Right ventricle myocardium inferior (tissue), 1 donor: Measurements from ENCODE around the gene ITPR2. TPM values are rescaled to one million over a fixed set of nuclear protein-coding genes. Genes with fewer than 3 reads are reported as not detected.

Experiments used
- ATAC-seq: fragments of 200-7000 bp; cut with Tn5 transposase; one replicate; pipeline ENCODE4 v1.9.1; 2020; ENCODE audit warnings: mild to moderate bottlenecking, moderate library complexity
- DNase-seq: peaks from one replicate; pipeline ENCODE4 v3.0.0; 2021; ENCODE audit errors: missing footprints
- intact Hi-C: fragments of 100-400 bp; cut with DNase I; formaldehyde crosslinking; loops from one replicate; pipeline ENCODE4 v1.11.0; 2022
- total RNA-seq: library from RNA; stranded (reverse); fragmentation: NEBNext Ultra II Directional; extraction: Animal tissue kit (Norgen Biotek cat#: 25700); gene quantifications from one replicate; pipeline ENCODE4 v1.2.1, GENCODE V29; 2021
- donor health status: DM: no; HTN: yes; CAD: no; lungs with severe emphysema.

Gene ITPR2
- total RNA-seq, 1 donor from 2014 or later = 14.3 TPM

DNA sequence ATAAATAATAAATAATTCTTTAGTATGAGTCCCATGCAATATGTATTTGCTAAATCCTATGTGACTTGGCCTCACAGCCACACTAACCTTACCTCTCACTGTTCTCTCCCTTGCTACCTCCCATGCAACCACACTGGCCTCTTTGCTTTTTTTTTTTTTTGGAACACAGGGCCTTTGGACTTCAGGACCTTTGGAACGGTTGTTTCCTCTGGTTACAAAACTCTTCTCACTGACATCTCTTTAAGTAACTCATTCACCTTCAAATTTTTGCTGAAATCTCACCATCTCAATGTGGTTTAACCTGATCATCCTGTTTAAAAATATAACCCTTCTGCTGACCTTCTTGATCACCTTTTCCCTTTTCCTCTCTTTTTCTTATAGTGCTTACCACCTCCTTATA is 443.7 kb downstream of the ITPR2 start:
- intact Hi-C loops = no loop called here
- DNase-seq (no peak), ATAC-seq (no peak)

DNA sequence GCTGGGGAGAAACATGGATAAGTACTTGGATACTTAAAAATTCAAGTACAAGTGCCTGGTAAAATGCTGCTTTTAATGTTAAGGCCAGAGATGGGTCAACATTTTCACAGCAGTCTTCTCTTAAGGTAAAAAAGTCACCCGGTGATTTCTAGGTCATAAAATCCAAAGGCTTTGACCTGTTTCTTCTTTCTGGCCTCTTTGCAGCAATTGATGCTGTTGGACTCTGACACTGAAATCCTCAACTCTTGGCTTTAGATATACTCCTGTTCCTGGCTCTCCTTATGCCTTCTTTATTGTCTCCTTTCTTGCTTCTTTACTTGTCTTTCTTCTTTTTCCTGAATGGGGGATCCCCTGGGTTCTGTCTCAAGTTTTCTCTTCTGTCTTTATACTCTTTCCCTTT is 448.5 kb downstream of the ITPR2 start:
- intact Hi-C loops = no loop called here
- DNase-seq (no peak), ATAC-seq (no peak)

DNA sequence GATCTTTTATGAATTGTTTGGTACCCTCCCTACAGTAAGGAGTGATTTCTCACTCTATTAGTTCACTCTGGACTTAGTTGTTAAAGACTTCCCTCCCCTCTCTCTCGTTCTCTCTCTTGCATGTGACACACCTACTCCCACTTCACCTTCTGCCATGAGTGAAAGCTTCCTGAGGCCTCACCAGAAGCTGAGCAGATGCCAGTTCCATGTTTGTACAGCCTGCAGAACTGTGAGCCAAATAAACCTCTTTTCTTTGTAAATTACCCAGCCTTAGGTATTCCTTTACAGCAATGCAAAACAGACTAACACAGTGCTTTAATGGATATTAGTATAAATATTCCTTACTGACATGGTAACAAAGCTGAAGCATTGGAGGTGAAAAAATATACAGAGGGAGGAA is 450.0 kb downstream of the ITPR2 start:
- intact Hi-C loops = no loop called here
- ATAC-seq (no peak), DNase-seq (no peak)

DNA sequence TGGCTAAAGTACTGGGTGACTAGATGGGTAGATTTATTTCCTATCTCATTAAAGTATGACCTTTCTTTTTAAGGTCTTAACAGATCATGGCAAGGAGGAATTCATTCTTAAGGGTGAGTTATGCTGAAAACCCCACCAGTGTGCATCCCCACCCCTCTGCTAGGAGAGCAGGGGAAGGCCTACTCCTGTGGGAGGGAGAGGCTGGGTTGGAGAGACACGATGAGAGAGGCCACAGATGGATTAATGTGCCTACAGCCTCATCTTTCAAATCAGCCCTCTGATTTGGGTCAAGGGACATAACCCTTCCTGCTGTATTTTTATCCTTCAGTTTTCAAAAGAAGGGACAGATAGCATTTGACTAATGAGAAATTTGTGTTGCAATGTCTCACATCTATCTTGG is 452.1 kb downstream of the ITPR2 start:
- intact Hi-C loops = no loop called here
- no peak for ATAC-seq
- DNase-seq = no peak

DNA sequence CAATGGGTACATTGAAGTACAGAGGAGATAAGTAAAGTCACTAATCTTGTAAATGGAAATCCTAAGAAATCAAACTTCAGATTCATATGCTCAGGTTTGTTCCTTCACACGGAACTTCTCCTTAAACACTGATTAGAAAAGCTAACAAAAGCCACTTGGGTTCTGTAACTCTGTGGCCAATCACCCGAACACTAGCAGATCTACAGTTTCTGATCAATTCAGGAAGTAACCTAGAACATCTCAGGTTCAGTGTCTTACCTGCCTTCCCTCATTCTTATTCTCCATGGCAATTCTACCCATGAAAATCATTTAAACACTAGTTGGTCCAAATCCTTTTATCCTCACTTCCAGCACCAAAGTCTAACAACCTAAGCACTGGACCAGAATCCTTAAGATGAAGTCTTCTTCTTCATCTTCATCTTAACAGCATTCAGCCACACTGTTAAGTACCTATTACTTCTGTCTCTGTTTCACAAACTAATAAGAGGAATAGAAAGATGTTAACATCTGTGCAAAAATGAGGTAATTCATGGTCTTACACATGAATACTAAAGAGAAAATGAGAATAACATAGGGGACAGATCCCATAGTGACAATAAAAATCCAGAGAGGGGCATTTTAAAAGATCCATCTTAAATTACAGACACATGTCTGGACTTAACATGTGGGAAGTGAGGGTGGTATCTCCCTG is 453.1 kb downstream of the ITPR2 start:
- DNase-seq (no peak), ATAC-seq (no peak)
- intact Hi-C loops = no loop called here

DNA sequence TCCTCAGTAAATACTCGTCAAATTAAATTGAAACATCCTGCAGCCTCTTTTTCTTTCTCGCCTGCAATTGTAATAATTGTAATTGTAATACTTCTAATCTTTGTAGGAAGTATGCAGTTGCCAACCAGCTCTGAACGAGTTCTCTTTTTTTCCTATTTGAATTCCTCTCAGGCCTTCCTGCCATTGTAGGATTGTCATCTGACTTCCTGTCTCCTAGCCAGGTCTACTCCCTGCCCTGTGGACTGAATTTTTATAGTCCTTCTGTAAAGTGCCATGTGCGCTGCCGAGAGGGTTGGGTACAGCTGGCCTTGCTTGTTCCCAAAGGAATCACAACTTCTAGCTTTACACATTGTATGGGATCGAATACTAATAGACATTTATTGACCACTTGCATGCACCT is 454.3 kb downstream of the ITPR2 start:
- DNase-seq (no peak), ATAC-seq (peak; percentile 39)
- intact Hi-C loops = no loop called here

DNA sequence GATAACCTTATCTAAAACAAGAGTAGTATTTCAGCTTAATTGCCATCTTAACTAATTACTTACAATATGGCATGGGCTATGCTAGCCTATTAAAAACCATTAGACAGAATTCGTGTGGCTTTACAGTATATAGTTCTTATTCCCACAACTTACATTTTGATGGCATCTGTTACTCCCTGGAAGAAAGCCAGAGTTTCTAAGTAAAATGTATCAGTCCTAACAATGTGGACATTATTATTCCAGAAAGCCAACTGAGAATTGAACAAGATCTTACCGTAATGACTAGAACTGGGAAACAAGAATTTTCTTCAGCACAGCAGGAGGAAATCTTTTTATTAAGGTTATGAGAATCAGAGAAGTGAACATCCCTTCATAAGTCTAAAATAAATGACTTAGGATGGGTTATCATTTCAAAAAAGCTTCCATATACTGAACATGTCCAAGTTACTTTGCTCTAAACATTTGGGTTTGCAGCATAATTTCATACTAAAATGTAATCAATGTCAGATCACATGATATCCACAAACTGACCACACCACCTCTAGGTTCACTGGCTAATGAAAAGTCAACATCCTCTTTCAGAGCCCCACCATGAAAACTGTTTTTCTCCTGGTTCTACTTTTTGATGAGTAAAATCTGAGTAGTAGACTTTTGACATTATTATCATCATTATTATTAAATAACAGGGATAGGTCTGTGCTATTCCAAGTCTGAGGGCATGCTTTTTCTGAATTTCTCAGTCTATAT is 457.9 kb downstream of the ITPR2 start:
- intact Hi-C loops = no loop called here
- DNase-seq (no peak), ATAC-seq (no peak)

DNA sequence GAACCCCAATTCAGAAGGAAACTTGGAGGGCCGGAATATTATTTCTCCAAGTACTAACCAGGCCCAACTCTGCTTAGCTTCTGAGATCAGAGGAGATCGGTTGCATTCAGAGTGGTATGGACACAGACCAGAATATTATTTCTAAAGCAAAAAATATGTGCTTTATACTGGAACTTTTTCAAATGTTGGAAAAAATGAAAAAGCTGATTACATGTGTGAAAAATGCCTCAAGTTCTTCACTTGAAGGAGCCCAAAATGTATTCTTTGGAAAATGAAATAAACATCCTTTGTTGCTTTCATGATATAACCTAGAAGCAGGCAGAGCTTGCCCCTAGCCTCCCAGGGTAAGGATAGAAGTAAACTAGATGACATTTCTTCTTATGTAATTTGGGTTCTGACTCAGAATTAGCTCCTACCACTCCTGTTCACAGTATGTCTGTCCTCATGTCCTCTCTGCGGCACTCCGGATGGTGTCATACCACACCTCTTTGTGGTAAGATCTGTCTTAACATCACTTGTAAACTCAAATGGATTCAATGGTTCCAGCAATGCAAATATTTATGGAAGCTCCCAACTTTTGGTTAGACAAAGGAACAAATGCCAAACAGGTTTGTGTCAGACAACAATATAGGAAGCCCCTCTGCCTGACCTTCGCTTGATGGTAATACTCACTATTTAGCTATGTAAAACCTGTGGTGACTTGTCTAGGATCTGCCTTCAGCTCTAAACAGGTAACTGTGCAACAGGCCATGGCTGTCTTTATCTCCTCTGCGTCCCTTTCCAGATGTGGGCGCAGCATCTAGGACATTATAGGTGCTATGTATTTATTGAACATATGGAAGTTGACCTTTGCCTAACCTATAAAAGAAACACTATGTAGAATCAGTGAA is 459.1 kb downstream of the ITPR2 start:
- intact Hi-C loops = no loop called here
- ATAC-seq (no peak), DNase-seq (no peak)

DNA sequence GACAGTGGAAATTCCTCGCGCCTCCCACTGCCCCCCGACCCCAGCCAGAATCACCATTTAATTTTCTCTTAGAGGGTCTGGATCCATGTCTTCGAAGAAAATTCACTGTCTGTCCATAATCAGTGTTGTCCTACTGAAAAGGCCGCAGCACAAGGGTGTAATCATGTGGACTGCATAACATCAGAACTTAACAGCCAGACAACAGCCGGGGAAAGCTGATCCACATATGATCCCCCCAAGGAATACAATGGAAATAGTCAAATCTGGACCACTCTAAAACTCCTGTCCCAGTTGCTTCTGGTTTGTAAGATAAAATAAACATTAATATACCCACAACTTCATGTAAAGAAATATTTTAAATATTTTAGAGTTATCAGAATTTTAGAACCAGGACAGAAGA is 460.1 kb downstream of the ITPR2 start:
- intact Hi-C loops = no loop called here
- no peak for ATAC-seq

DNA sequence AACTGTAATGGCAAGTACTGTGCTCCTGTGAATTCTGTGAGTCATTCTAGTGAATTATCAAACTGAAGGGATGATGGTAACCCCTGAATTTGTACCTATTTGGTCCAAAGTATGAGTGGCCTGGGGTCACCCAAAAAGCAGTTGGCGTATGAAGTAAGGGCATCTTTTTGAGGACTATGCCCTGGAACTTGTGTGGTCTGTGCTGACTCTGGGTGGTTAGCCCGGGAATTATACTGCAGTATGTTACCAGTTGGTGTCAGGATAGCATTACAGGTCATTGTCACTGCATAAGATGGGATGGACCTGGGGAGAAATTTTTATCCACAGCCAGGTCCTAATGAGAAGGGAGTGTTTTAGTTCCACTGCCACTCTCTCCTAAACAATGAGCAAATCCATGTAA is 462.9 kb downstream of the ITPR2 start:
- intact Hi-C loops = no loop called here
- ATAC-seq (no peak), DNase-seq (no peak)

More for the DNA sequence above, 460.1 kb downstream of the ITPR2 start:
- DNase-seq = no peak

DNA sequence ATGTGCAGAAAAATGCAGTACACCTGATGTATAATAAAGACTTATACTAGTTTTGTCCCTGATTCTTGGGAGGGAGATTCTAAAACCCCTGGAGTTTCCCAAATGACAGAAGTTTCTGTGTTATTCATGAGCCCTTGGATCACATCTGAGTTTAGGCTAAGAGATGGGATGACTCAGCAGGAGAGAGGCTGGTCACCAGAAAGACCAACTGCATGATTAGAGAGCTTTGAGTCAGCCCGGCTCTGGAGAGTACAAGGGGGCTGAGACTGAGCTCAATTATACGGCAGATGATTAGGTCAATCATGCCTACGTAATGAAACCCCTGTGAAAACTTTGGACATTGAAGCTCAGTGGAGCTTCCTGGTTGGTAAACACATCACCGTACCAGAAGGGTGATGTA is 463.4 kb downstream of the ITPR2 start:
- intact Hi-C loops = no loop called here
- ATAC-seq (no peak), DNase-seq (no peak)

DNA sequence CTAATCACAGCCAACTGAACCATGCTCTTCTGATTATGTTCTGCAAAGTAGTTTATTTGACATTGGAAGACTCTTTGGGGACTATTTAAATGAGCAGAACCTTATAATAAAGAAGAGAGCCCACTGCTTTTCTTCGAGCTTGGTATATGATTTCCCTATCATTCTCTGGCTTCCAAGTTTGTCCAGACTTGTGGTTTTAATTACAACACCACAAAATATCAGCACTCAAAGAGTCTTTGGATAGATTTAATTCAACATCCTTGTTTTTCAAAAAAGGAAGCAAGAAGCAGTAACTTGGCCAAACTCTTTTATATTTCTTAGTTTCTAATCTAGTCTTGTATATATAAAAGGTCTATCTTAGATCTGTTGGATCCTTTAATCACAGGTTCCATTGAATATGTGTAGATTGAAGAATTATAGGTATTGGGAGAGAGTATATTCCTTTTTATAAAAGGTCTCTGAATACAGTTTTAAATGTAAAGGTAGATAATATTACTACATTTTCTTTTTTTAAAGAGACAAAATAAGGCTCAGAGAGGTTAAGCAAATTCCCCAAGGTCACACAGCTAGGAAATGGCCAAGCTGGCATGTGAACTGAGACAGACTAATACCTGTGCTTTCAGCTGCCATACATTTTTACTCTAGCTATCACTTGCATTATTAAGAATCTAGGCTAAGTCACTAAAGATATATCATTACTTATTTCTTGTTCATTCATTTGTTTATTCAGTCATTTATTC is 464.8 kb downstream of the ITPR2 start:
- intact Hi-C loops = no loop called here
- no peak for DNase-seq

DNA sequence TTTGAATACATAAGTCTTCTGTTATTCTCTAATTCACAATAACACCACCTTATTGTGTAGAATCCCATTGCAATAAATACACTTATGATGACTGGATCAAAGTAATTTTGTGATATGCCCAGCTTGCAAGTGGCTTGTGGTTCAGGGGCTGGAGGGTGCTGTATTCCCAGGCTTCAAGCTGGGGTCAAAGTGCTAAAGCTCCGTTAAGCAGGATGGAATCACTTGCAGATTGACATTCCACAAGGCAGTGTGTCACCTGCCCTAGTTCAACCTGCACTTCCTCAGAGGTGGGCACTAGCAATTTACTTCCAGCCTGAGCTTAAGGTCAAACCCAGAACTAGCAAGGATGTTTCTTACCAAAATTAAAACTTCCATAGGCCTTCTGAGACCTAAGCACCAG is 471.0 kb downstream of the ITPR2 start:
- intact Hi-C loops = no loop called here
- ATAC-seq (no peak), DNase-seq (no peak)

More for the DNA sequence above, 464.8 kb downstream of the ITPR2 start:
- no peak for ATAC-seq

DNA sequence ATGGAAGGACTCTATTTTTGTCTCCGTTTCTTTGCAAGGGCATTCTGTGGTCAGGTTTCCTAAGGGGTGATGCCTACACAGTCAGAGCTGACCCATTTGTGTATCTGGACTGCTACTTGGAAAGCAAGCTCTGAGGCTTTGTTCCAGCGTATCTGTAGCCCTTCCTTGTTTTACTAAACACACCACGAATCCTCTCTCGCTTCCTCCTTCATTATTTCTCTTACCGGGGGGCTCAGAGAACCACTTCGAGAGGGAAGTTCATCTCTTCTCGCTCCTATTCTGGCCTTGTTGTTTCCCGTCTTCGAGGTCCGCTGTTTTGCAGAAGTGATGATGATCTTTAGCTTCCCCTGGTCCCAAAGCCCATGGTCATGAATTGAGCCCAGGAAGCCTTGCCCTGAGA is 472.9 kb downstream of the ITPR2 start:
- peak; percentile 31 for ATAC-seq
- no peak for DNase-seq
- intact Hi-C loops = no loop called here

DNA sequence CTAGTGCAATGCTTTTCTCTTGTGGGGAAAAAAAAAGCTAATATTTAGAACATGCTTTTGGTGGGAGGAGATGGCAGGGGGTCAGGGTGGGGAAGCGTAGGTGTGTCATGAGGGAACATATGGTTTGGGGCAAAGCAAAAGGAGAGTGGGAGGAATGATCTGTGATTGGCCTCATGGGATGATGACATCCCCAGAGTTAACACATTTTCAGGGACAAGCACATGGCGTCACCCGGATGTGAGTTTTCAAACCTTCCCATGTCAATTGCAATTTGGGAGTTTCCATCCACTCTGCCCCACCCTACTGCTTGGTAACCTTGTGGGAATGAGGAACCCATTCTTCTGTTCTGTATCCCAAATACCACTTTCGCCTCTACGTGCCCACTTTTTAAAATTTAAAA is 473.4 kb downstream of the ITPR2 start:
- intact Hi-C loops = no loop called here
- ATAC-seq = no peak
- DNase-seq = no peak

DNA sequence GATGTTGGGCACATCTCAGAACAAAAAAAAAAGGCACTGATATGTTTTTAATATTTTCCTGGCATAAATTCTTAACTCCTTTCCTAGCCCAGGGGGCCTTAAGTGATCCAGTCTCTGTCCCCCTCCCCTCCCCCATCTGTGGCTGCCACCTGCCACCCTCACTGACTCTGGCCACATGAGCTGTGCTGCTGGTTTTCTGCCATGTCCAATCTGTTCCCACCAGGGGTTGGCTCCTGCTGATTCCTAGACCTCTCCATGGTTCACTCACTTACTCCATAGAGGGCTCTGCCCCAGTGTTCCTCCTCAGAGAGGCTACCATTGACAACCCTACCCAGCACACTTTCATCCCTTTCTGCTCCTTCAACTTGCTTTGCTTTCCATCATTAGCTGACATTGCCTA is 474.3 kb downstream of the ITPR2 start:
- no peak for DNase-seq
- intact Hi-C loops = no loop called here
- no peak for ATAC-seq

DNA sequence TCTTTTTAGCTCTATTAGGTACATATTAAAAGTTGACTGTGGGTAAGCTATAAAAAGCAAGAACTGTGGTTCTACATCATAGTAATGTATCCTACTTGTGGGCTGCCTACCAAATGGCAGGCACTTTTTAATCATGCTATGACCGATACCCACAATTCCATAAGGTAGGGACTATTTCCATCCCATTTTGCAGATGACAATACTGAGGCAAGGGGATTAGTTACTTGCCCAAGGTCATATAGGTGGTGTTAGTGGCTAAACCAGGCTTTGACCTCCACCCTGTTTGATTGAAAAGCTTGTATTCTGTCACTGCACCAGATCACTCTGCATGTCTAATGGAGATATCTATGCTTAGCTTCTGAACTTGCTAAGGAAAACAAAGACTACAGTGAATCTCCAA is 485.7 kb downstream of the ITPR2 start:
- no peak for ATAC-seq
- DNase-seq = no peak
- intact Hi-C loops = no loop called here

DNA sequence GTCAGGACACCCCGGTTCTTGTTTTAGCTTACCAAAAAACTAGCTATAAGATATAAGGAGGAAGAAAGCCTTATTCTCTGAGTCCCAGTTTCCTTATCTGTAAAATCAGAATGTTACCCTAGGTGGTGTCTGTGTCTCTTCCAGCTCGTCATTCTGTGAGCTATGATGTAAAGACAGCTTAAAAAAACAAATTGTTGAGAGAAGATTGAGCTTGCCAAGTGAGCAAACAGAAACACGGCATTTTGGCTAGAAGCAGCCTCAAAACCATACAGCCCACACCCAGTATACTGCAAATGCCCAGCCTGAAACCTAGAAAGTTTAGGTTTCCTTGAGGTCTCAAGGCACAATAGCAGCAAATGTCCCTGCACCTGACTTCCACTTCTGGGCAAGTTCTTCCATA is 486.3 kb downstream of the ITPR2 start:
- intact Hi-C loops = no loop called here
- DNase-seq = no peak

DNA sequence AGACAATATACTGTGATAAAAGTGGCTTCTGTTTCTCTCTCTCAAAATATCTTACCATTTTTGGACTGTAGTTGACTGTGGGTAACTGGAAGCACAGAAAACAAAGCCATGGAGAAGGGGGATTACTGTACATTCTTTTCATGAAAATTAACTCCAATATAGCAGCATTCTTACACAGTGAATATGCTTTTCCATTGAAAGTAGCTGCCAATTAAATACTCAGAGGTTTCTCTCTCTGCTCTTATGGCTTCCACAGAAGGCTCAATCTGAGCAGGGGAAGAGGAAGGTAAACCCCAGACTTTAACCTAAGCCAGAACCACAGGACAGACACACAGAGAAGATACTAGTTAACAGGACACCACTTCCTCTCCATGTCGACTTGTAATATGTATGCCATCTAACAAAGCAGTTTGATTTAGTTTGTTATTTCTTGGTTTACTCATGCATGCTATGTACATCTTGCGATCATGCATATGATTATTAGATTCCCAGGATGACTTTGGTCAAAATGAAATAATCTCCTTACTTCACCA is 487.5 kb downstream of the ITPR2 start:
- DNase-seq = no peak
- ATAC-seq = no peak
- intact Hi-C loops = no loop called here

More for the DNA sequence above, 486.3 kb downstream of the ITPR2 start:
- ATAC-seq = no peak
